H1 (cell line): ENCODE data around the gene RRAD. TPM values are rescaled to one million over a fixed set of nuclear protein-coding genes. Genes with fewer than 3 reads are reported as not detected.
A peak's percentile ranks its signal among the peaks of the same experiment; 100 is the strongest.

Experiments
- CTCF ChIA-PET: fragments of 300-600 bp; sonication (Branson Sonifier 250); formaldehyde crosslinking; loops from one replicate; lab custom pipeline; 2021; ENCODE audit not compliant: partially characterized antibody; lab: Charles Lee
- POLR2A ChIA-PET: fragments of 300-600 bp; sonication (Branson Sonifier 250); formaldehyde crosslinking; loops from one replicate; lab custom pipeline; 2021; ENCODE audit warnings: inconsistent platforms; ENCODE audit not compliant: partially characterized antibody; lab: Charles Lee
- DNase-seq, 2 experiments: peaks; one replicate each; pipeline versions ENCODE4 v3.0.0 to v3.0.0-alpha.2; 2010 to 2022; ENCODE audit warnings: low spot score in 2 of 2, low read depth in 1 of 2, mixed read lengths in 1 of 2
- FAIRE-seq: peaks from 2 replicates; lab custom pipeline; 2011; peaks lifted over from hg19 to GRCh38; lab: Jason Lieb, UNC
- H2AFZ ChIP-seq: 2 replicates; pipeline ENCODE4 v1.8.1; 2012; ENCODE audit warnings: low read length, inconsistent platforms
- H2AK5ac ChIP-seq: 2 replicates; pipeline ENCODE4 v1.6.1; 2013; ENCODE audit warnings: low read depth, low read length
- H2BK120ac ChIP-seq: replicated peaks from 2 replicates; pipeline ENCODE3; 2013; ENCODE audit warnings: low read depth, low read length, inconsistent platforms
- H2BK12ac ChIP-seq: 2 replicates; pipeline ENCODE4 v1.6.1; 2013; ENCODE audit warnings: low read depth, low read length
- H2BK15ac ChIP-seq: 2 replicates; pipeline ENCODE4 v1.6.1; 2013; ENCODE audit warnings: low read length
- H2BK20ac ChIP-seq: 2 replicates; pipeline ENCODE4 v1.6.1; 2013; ENCODE audit warnings: low read length
- H2BK5ac ChIP-seq: 2 replicates; pipeline ENCODE4 v1.6.1; 2013; ENCODE audit warnings: low read depth, low read length
- H3K14ac ChIP-seq: 2 replicates; pipeline ENCODE4 v1.6.1; 2013; ENCODE audit warnings: inconsistent platforms; ENCODE audit not compliant: insufficient read length
- H3K18ac ChIP-seq: 2 replicates; pipeline ENCODE4 v1.6.1; 2013; ENCODE audit warnings: low read length; ENCODE audit errors: extremely low read depth
- H3K23ac ChIP-seq: 2 replicates; pipeline ENCODE4 v1.6.1; 2013; ENCODE audit warnings: inconsistent platforms; ENCODE audit not compliant: insufficient read length
- H3K23me2 ChIP-seq: 2 replicates; pipeline ENCODE4 v1.6.1; 2013; ENCODE audit warnings: low read depth, low read length
- H3K27ac ChIP-seq: 2 replicates; pipeline ENCODE4 v1.6.1; 2011; ENCODE audit warnings: low read depth, low read length, inconsistent platforms
- H3K27me3 ChIP-seq, 4 experiments: replicated peaks in 1 of 4; 1 replicate in 1 of 4; 2 replicates in 3 of 4; pipeline versions ENCODE4 v1.6.1 to v1.8.1; 2011 to 2013; ENCODE audit warnings: low read length in 3 of 4, mild to moderate bottlenecking in 3 of 4, inconsistent platforms in 2 of 4, mixed read lengths in 2 of 4, moderate library complexity in 1 of 4; ENCODE audit not compliant: control insufficient read depth in 3 of 4, insufficient read depth in 3 of 4; ENCODE audit errors: extremely low read depth in 1 of 4
- H3K36me3 ChIP-seq, 4 experiments: 2 replicates each; pipeline versions ENCODE4 v1.6.1 to v1.8.1; 2011 to 2013; ENCODE audit warnings: mild to moderate bottlenecking in 4 of 4, low read length in 3 of 4, moderate library complexity in 2 of 4, control low read depth in 1 of 4, inconsistent platforms in 1 of 4; ENCODE audit not compliant: insufficient read depth in 4 of 4, control insufficient read depth in 2 of 4
- H3K4ac ChIP-seq: replicated peaks from 2 replicates; pipeline ENCODE3; 2013; ENCODE audit warnings: low read length, low read depth, mixed read lengths, inconsistent platforms; ENCODE audit not compliant: insufficient read length
- H3K4me1 ChIP-seq, 4 experiments: replicated peaks in 1 of 4; 1 replicate in 1 of 4; 2 replicates in 3 of 4; pipeline versions ENCODE4 v1.6.1 to v1.8.1; 2011 to 2013; ENCODE audit warnings: low read length in 3 of 4, inconsistent platforms in 2 of 4, mixed read lengths in 1 of 4; ENCODE audit not compliant: insufficient read depth in 4 of 4, control insufficient read depth in 3 of 4
- H3K4me2 ChIP-seq, 2 experiments: 2 replicates each; pipeline versions ENCODE4 v1.6.1 to v1.8.1; 2011 to 2013; ENCODE audit warnings: low read depth in 2 of 2, low read length in 2 of 2, control low read depth in 1 of 2, inconsistent platforms in 1 of 2, mild to moderate bottlenecking in 1 of 2; ENCODE audit not compliant: insufficient read depth in 1 of 2
- H3K4me3 ChIP-seq, 4 experiments: fragments of 200-600, 300-600 bp in 1 of 4; sonication (generic), shearing (Covaris generic), sonication (Bioruptor Twin) in 1 of 4; 2 replicates each; pipeline versions ENCODE4 v1.5.1 to v1.8.1; 2011 to 2016; ENCODE audit warnings: low read length in 4 of 4, low read depth in 3 of 4, control low read depth in 2 of 4, inconsistent platforms in 2 of 4, mild to moderate bottlenecking in 2 of 4, mixed read lengths in 1 of 4, moderate library complexity in 1 of 4; ENCODE audit not compliant: insufficient read depth in 2 of 4; ENCODE audit errors: extremely low read depth in 1 of 4
- H3K56ac ChIP-seq: replicated peaks from 2 replicates; pipeline ENCODE3; 2013; ENCODE audit warnings: low read depth, mild to moderate bottlenecking, mixed read lengths, low read length, inconsistent platforms; ENCODE audit not compliant: insufficient read length
- H3K79me1 ChIP-seq: 2 replicates; pipeline ENCODE4 v1.6.1; 2013; ENCODE audit warnings: low read depth, low read length, control low read depth
- H3K79me2 ChIP-seq, 2 experiments: 2 replicates each; pipeline versions ENCODE4 v1.6.1 to v1.8.1; 2012 to 2013; ENCODE audit warnings: low read length in 2 of 2, mild to moderate bottlenecking in 2 of 2, inconsistent platforms in 1 of 2; ENCODE audit not compliant: insufficient read depth in 2 of 2, control insufficient read depth in 1 of 2
- H3K9ac ChIP-seq, 4 experiments: replicated peaks in 1 of 4; 1 replicate in 1 of 4; 2 replicates in 3 of 4; pipeline versions ENCODE4 v1.6.1 to v1.8.1; 2011 to 2013; ENCODE audit warnings: low read depth in 3 of 4, low read length in 3 of 4, control low read depth in 2 of 4, mild to moderate bottlenecking in 2 of 4, moderate library complexity in 2 of 4, inconsistent platforms in 1 of 4; ENCODE audit errors: extremely low read depth in 1 of 4
- H3K9me3 ChIP-seq, 2 experiments: 2 replicates each; pipeline versions ENCODE4 v1.6.1 to v1.8.1; 2012 to 2013; ENCODE audit warnings: mild to moderate bottlenecking in 2 of 2, moderate library complexity in 2 of 2, control low read depth in 1 of 2, inconsistent platforms in 1 of 2, low read depth in 1 of 2, low read length in 1 of 2, mixed read lengths in 1 of 2; ENCODE audit not compliant: insufficient read depth in 2 of 2
- H4K20me1 ChIP-seq, 2 experiments: replicated peaks in 1 of 2; 2 replicates each; pipeline versions ENCODE3 to v1.8.1; 2011 to 2013; ENCODE audit warnings: inconsistent platforms in 2 of 2, low read length in 2 of 2, mild to moderate bottlenecking in 1 of 2; ENCODE audit not compliant: insufficient read depth in 2 of 2, control insufficient read depth in 1 of 2
- H4K5ac ChIP-seq: 2 replicates; pipeline ENCODE4 v1.6.1; 2013; ENCODE audit warnings: low read length, low read depth, mixed read lengths, inconsistent platforms; ENCODE audit not compliant: insufficient read length
- H4K8ac ChIP-seq: 2 replicates; pipeline ENCODE4 v1.8.0; 2013; ENCODE audit warnings: mild to moderate bottlenecking, moderate library complexity, low read length, inconsistent platforms; ENCODE audit not compliant: insufficient read depth; ENCODE audit errors: extremely low read depth
- H4K91ac ChIP-seq: replicated peaks from 2 replicates; pipeline ENCODE3; 2013; ENCODE audit warnings: low read length, mixed read lengths, inconsistent platforms; ENCODE audit not compliant: insufficient read length
- CTBP2 ChIP-seq: IDR thresholded peaks from 2 replicates; pipeline ENCODE4 v1.7.0; 2011; ENCODE audit warnings: borderline replicate concordance, mild to moderate bottlenecking, moderate library complexity, mixed read lengths, low read length; ENCODE audit not compliant: insufficient read depth, insufficient read length
- E2F6 ChIP-seq: IDR thresholded peaks from 2 replicates; pipeline ENCODE4 v1.6.1; 2012; ENCODE audit warnings: inconsistent platforms
- EP300 ChIP-seq, 2 experiments: IDR thresholded peaks; 1 replicate in 1 of 2; 2 replicates in 1 of 2; pipeline ENCODE4 v1.6.1; 2011 to 2012; ENCODE audit warnings: low read depth in 2 of 2, low read length in 2 of 2, mild to moderate bottlenecking in 2 of 2, borderline replicate concordance in 1 of 2, inconsistent platforms in 1 of 2, moderate library complexity in 1 of 2
- NRF1 ChIP-seq: IDR thresholded peaks from 2 replicates; pipeline ENCODE4 v1.6.1; 2011; ENCODE audit warnings: mild to moderate bottlenecking, low read depth, low read length, improper control_type of control experiment
- SP1 ChIP-seq: IDR thresholded peaks from 2 replicates; pipeline ENCODE4 v1.6.1; 2011; ENCODE audit warnings: low read depth, low read length
- TBP ChIP-seq: IDR thresholded peaks from 2 replicates; pipeline ENCODE4 v1.6.1; 2011; ENCODE audit warnings: low read depth, low read length, improper control_type of control experiment
- WGBS, 2 experiments: shearing (Covaris generic) in 1 of 2; methylation state at CpG; one replicate each; pipeline versions ENCODE4 v1.1.6 to v1.1.7; 2013 to 2015; ENCODE audit warnings: low lambda C conversion rate in 2 of 2, mixed read lengths in 2 of 2, inconsistent platforms in 1 of 2, low coverage in 1 of 2, missing lambda C conversion rate in 1 of 2; ENCODE audit not compliant: insufficient replicate concordance in 2 of 2, insufficient coverage in 1 of 2, insufficient read length in 1 of 2; ENCODE audit errors: extremely low coverage in 1 of 2, missing lambda C conversion rate in 1 of 2; 5-methylcytosine and 5-hydroxymethylcytosine counted together
- polyA plus RNA-seq, 7 experiments: library from polyadenylated mRNA; depleted of rRNA in 3 of 7; stranded (reverse) in 5 of 7; unstranded in 2 of 7; fragments of >200 nt in 5 of 7; fragments of 200-250 nt in 2 of 7; gene quantifications; 1 replicate in 5 of 7; 2 replicates in 1 of 7; 4 replicates in 1 of 7; pipeline versions ENCODE4 v1.2.1 to v1.2.3, GENCODE V29; 2011 to 2013; ENCODE audit warnings: missing spikeins in 2 of 7, mixed read lengths in 2 of 7
- total RNA-seq: library from RNA; stranded (reverse); fragmentation: NEBNext Ultra II Directional; extraction: Animal tissue kit (Norgen Biotek cat#: 25700); gene quantifications from 2 replicates; pipeline ENCODE4 v1.2.1, GENCODE V29; 2021
- TF ChIP-seq, protein P1 (sequence below): IDR thresholded peaks from 2 replicates; pipeline ENCODE4 v1.6.1; 2012; ENCODE audit warnings: low read length, inconsistent platforms

The RRAD gene
- total and polyA plus RNA-seq, 2 of the 8 experiments (the other 6 are each of a cell fraction or from before 2014, with no cell fraction given), result 0.17 TPM; not detected in 1

- Histone ChIP-seq H3K36me3 (no peaks in the 10 kb centered on the region), H4K20me1 (peaks cover 0 to 2% of the 10 kb centered on the region in 2 experiments), H3K4ac (no peak overlapping the region), H3K27me3 (no peaks in the 10 kb centered on the region; a peak in 3 of 7 replicates), H2BK5ac (no peak overlapping the region), H2BK12ac (no peak overlapping the region), H3K27ac (no peak overlapping the region), H2AK5ac (no peak overlapping the region), H3K18ac (no peak overlapping the region), H3K56ac (no peak overlapping the region), H3K9me3 (no peaks in the 10 kb centered on the region), H3K4me1 (peaks cover 0 to 3% (median 0%) of the 10 kb centered on the region in 4 experiments; a peak in 2 of 7 replicates), H2BK20ac (no peak overlapping the region), H2AFZ (no peak overlapping the region), H2BK120ac (no peak overlapping the region), H2BK15ac (0 out of 2 replicates have a peak overlapping the region, but pooled peaks have one; percentile 49), H3K14ac (no peak overlapping the region), H4K91ac (no peak overlapping the region), H3K9ac (no peak overlapping the region), H3K79me1 (no peaks in the 10 kb centered on the region), H4K5ac (no peak overlapping the region), H4K8ac (peak overlapping the region; percentile 84), H3K79me2 (no peaks in the 10 kb centered on the region), H3K4me3 (no peak overlapping the region), H3K4me2 (no peak overlapping the region), H3K23me2 (peaks cover 3% of the 10 kb centered on the region; the same call in 1 of the 2 replicates), H3K23ac (no peak overlapping the region)
- CTCF ChIA-PET, result interaction anchor here (0.7 to 42.0 kb wide), 21 partner anchors 5 to 234 kb away, joined by 3 to 1009 read pairs (median 4); partner anchors contain the start of genes CDH16, CES3, CIAO2B and PDP2
- POLR2A ChIA-PET, result interaction anchor here (0.7 to 1.7 kb wide), 2 partner anchors 14 to 26 kb away, joined by 3 to 5 read pairs; no protein-coding TSS in a partner anchor
- DNase-seq (no peak), FAIRE-seq (no peak)
- WGBS, 2 experiments, result 82% methylated on average over 14 of the region's 14 CpGs; no CpG with 5 or more reads in 1 of the 2 experiments
- TF ChIP-seq CTBP2 (no peak), E2F6 (no peak), NRF1 (no peak), TBP (no peak), EP300 (IDR thresholded peaks at IDR 0.05; ENCODE audit: borderline replicate concordance in 1 of 2, low read depth in 2 of 2, low read length in 2 of 2) (no peak), SP1 (no peak)
- TF ChIP-seq, protein P1, sequence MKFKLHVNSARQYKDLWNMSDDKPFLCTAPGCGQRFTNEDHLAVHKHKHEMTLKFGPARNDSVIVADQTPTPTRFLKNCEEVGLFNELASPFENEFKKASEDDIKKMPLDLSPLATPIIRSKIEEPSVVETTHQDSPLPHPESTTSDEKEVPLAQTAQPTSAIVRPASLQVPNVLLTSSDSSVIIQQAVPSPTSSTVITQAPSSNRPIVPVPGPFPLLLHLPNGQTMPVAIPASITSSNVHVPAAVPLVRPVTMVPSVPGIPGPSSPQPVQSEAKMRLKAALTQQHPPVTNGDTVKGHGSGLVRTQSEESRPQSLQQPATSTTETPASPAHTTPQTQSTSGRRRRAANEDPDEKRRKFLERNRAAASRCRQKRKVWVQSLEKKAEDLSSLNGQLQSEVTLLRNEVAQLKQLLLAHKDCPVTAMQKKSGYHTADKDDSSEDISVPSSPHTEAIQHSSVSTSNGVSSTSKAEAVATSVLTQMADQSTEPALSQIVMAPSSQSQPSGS, result no peak
These were observed 15.0 kb downstream of the RRAD start for GRCh38 chr16:66910175-66910940.
